BLaER1 treated with 17β-estradiol and CSF1 and Interleukin-3, amounts not matched to agents 10 nM and 100 nM (cell line): ENCODE measurements around the gene TTC28.
"Not testable (repeated sequence)": the region's sequence is repeated elsewhere in the genome, so short reads cannot be mapped to it uniquely, and the experiment has no call there.

Source experiments
- H3K27ac ChIP-seq, 11 experiments: shearing (Covaris generic); formaldehyde crosslinking; 2 replicates each; pipeline ENCODE4 v1.8.1; 2022
- H3K27me3 ChIP-seq, 11 experiments: shearing (Covaris generic); formaldehyde crosslinking; 2 replicates each; pipeline ENCODE4 v1.8.1; 2022
- H3K36me3 ChIP-seq, 11 experiments: shearing (Covaris generic); formaldehyde crosslinking; 2 replicates each; pipeline ENCODE4 v1.8.1; 2022
- H3K4me1 ChIP-seq, 10 experiments: shearing (Covaris generic); formaldehyde crosslinking; 2 replicates each; pipeline ENCODE4 v1.8.1; 2022
- H3K4me2 ChIP-seq, 11 experiments: shearing (Covaris generic); formaldehyde crosslinking; 2 replicates each; pipeline ENCODE4 v1.8.1; 2022
- H3K4me3 ChIP-seq, 10 experiments: shearing (Covaris generic); formaldehyde crosslinking; 2 replicates each; pipeline ENCODE4 v1.8.1; 2022
- H3K9ac ChIP-seq, 11 experiments: shearing (Covaris generic); formaldehyde crosslinking; 2 replicates each; pipeline ENCODE4 v1.8.1; 2022
- H3K9me3 ChIP-seq, 11 experiments: shearing (Covaris generic); formaldehyde crosslinking; replicated peaks in 1 of 11; 2 replicates each; pipeline ENCODE4 v1.8.1; 2022
- H4K20me1 ChIP-seq, 11 experiments: shearing (Covaris generic); formaldehyde crosslinking; 2 replicates each; pipeline ENCODE4 v1.8.1; 2022
- Cebpa-rat ChIP-seq, 11 experiments: shearing (Covaris generic); IDR thresholded peaks; 2 replicates each; pipeline ENCODE4 v1.8.1; 2022

Gene TTC28

GRCh38 chr22:28223826-28224225 lies 455.8 kb downstream of the TTC28 start:
- Histone ChIP-seq H3K4me3 (no peak overlapping the region), H4K20me1 (no peaks in the 10 kb centered on the region), H3K4me2 (no peak overlapping the region), H3K36me3 (no peaks in the 10 kb centered on the region), H3K27ac (no peak overlapping the region), H3K9me3 (no peaks in the 10 kb centered on the region), H3K27me3 (no peaks in the 10 kb centered on the region), H3K9ac (no peak overlapping the region), H3K4me1 (no peaks in the 10 kb centered on the region)
- no peak for TF ChIP-seq Cebpa-rat (IDR thresholded peaks at IDR 0.05)

- Histone ChIP-seq H3K4me2 (no peak overlapping the region), H3K36me3 (no peaks in the 10 kb centered on the region), H3K27me3 (no peaks in the 10 kb centered on the region), H3K4me3 (no peak overlapping the region), H3K9me3 (no peaks in the 10 kb centered on the region), H3K27ac (no peak overlapping the region), H3K4me1 (no peaks in the 10 kb centered on the region), H3K9ac (no peak overlapping the region), H4K20me1 (no peaks in the 10 kb centered on the region)
- TF ChIP-seq Cebpa-rat (IDR thresholded peaks at IDR 0.05): no peak
These were observed 456.5 kb downstream of the TTC28 start for GRCh38 chr22:28222976-28223745.

- no peaks in the 10 kb centered on the region for H4K20me1 ChIP-seq
- no peaks in the 10 kb centered on the region for H3K36me3 ChIP-seq
- no peaks in the 10 kb centered on the region for H3K4me1 ChIP-seq
- no peak overlapping the region for H3K4me2 ChIP-seq
- no peaks in the 10 kb centered on the region for H3K9me3 ChIP-seq
- H3K4me3 ChIP-seq: no peak overlapping the region
- no peak overlapping the region for H3K9ac ChIP-seq
- no peaks in the 10 kb centered on the region for H3K27me3 ChIP-seq
- no peak overlapping the region for H3K27ac ChIP-seq
- no peak for TF ChIP-seq Cebpa-rat (IDR thresholded peaks at IDR 0.05)
These were observed 457.1 kb downstream of the TTC28 start for GRCh38 chr22:28222571-28222970.

GRCh38 chr22:28222052-28222451 lies 457.6 kb downstream of the TTC28 start:
- no peaks in the 10 kb centered on the region for H3K36me3 ChIP-seq
- H3K4me2 ChIP-seq: no peak overlapping the region
- H4K20me1 ChIP-seq: no peaks in the 10 kb centered on the region
- H3K4me1 ChIP-seq: no peaks in the 10 kb centered on the region
- no peaks in the 10 kb centered on the region for H3K9me3 ChIP-seq
- no peak overlapping the region for H3K4me3 ChIP-seq
- no peak overlapping the region for H3K27ac ChIP-seq
- no peaks in the 10 kb centered on the region for H3K27me3 ChIP-seq
- TF ChIP-seq Cebpa-rat (IDR thresholded peaks at IDR 0.05): no peak
- H3K9ac ChIP-seq: no peak overlapping the region

- H3K4me3 ChIP-seq: no peak overlapping the region
- H3K27me3 ChIP-seq: no peaks in the 10 kb centered on the region
- H3K4me2 ChIP-seq: no peak overlapping the region
- no peak for TF ChIP-seq Cebpa-rat (IDR thresholded peaks at IDR 0.05)
- H3K27ac ChIP-seq: no peak overlapping the region
- H3K36me3 ChIP-seq: no peaks in the 10 kb centered on the region
- H3K4me1 ChIP-seq: no peaks in the 10 kb centered on the region
- H3K9me3 ChIP-seq: no peaks in the 10 kb centered on the region
- no peak overlapping the region for H3K9ac ChIP-seq
- H4K20me1 ChIP-seq: no peaks in the 10 kb centered on the region
These were observed 458.8 kb downstream of the TTC28 start for GRCh38 chr22:28220626-28221363.

- Histone ChIP-seq H3K36me3 (no peaks in the 10 kb centered on the region), H3K27ac (no peak overlapping the region), H3K4me2 (no peak overlapping the region), H4K20me1 (no peaks in the 10 kb centered on the region), H3K4me1 (no peaks in the 10 kb centered on the region), H3K27me3 (no peaks in the 10 kb centered on the region), H3K4me3 (no peak overlapping the region), H3K9ac (no peak overlapping the region), H3K9me3 (0 out of 22 replicates have a peak, but pooled peaks cover 0 to 5% (median 0%) of the 10 kb centered on the region in 11 experiments)
- no peak for TF ChIP-seq Cebpa-rat (IDR thresholded peaks at IDR 0.05)
These were observed 462.4 kb downstream of the TTC28 start for GRCh38 chr22:28217277-28217676.

GRCh38 chr22:28214750-28215149 lies 464.9 kb downstream of the TTC28 start:
- not testable (repeated sequence) for H3K27me3 ChIP-seq, H3K4me2 ChIP-seq, H3K4me1 ChIP-seq, H3K9ac ChIP-seq, H3K36me3 ChIP-seq, H3K27ac ChIP-seq, H3K4me3 ChIP-seq, H4K20me1 ChIP-seq
- peaks cover 0 to 15% (median 0%) of the 10 kb centered on the region in 11 experiments; a peak in 5 of 22 replicates for H3K9me3 ChIP-seq

- H3K9ac ChIP-seq, H3K4me3 ChIP-seq, H4K20me1 ChIP-seq, H3K36me3 ChIP-seq, H3K27ac ChIP-seq, H3K4me2 ChIP-seq, H3K4me1 ChIP-seq, H3K27me3 ChIP-seq: not testable (repeated sequence)
- H3K9me3 ChIP-seq: peaks cover 0 to 19% (median 0%) of the 10 kb centered on the region in 11 experiments; a peak in 6 of 22 replicates
These were observed 470.2 kb downstream of the TTC28 start for GRCh38 chr22:28209457-28209856.

- Histone ChIP-seq H3K36me3 (no peaks in the 10 kb centered on the region), H4K20me1 (no peaks in the 10 kb centered on the region), H3K4me1 (no peaks in the 10 kb centered on the region), H3K9ac (no peak overlapping the region), H3K4me2 (no peak overlapping the region), H3K27ac (no peak overlapping the region), H3K9me3 (peaks cover 0 to 17% (median 0%) of the 10 kb centered on the region in 11 experiments; a peak in 6 of 22 replicates), H3K4me3 (no peak overlapping the region), H3K27me3 (no peaks in the 10 kb centered on the region)
- TF ChIP-seq Cebpa-rat (IDR thresholded peaks at IDR 0.05): no peak
These were observed 470.9 kb downstream of the TTC28 start for GRCh38 chr22:28208787-28209186.

GRCh38 chr22:28208036-28208435 lies 471.6 kb downstream of the TTC28 start:
- Histone ChIP-seq H3K4me1 (no peaks in the 10 kb centered on the region), H3K9ac (no peak overlapping the region), H3K36me3 (no peaks in the 10 kb centered on the region), H3K4me2 (no peak overlapping the region), H3K27me3 (no peaks in the 10 kb centered on the region), H3K4me3 (no peak overlapping the region), H4K20me1 (no peaks in the 10 kb centered on the region), H3K9me3 (peaks cover 0 to 17% (median 0%) of the 10 kb centered on the region in 11 experiments; a peak in 6 of 22 replicates), H3K27ac (no peak overlapping the region)
- TF ChIP-seq Cebpa-rat (IDR thresholded peaks at IDR 0.05): no peak
